H9 (cell line): ENCODE results near the gene IPO11. TPM values are rescaled to one million over a fixed set of nuclear protein-coding genes. Genes with fewer than 3 reads are reported as not detected.

Experiments
- DNase-seq: peaks from one replicate; pipeline ENCODE4 v3.0.0-alpha.2; 2017
- H2AFZ ChIP-seq: one replicate; pipeline ENCODE4 v1.6.1; 2013; ENCODE audit warnings: mild to moderate bottlenecking, low read length, control low read depth, moderate library complexity
- H2AK5ac ChIP-seq: 2 replicates; pipeline ENCODE4 v1.6.1; 2013; ENCODE audit warnings: low read length, control low read depth, mixed read lengths; ENCODE audit not compliant: insufficient read length
- H2BK120ac ChIP-seq: one replicate; pipeline ENCODE4 v1.6.1; 2013; ENCODE audit warnings: low read depth, mild to moderate bottlenecking, low read length, control low read depth, inconsistent platforms; ENCODE audit not compliant: poor library complexity, severe bottlenecking
- H2BK12ac ChIP-seq: 2 replicates; pipeline ENCODE4 v1.6.1; 2013; ENCODE audit warnings: low read length, control low read depth, mixed read lengths, low read depth; ENCODE audit not compliant: insufficient read length
- H2BK15ac ChIP-seq: 2 replicates; pipeline ENCODE4 v1.6.1; 2013; ENCODE audit warnings: low read depth, low read length, control low read depth
- H2BK20ac ChIP-seq: one replicate; pipeline ENCODE4 v1.6.1; 2013; ENCODE audit warnings: low read depth, mild to moderate bottlenecking, low read length, control low read depth, inconsistent platforms; ENCODE audit not compliant: poor library complexity, severe bottlenecking
- H2BK5ac ChIP-seq: 2 replicates; pipeline ENCODE4 v1.6.1; 2013; ENCODE audit warnings: low read length, control low read depth, mixed read lengths; ENCODE audit not compliant: insufficient read length
- H3K14ac ChIP-seq: 2 replicates; pipeline ENCODE4 v1.6.1; 2013; ENCODE audit warnings: low read length, control low read depth; ENCODE audit not compliant: insufficient read depth
- H3K18ac ChIP-seq: 2 replicates; pipeline ENCODE4 v1.6.1; 2013; ENCODE audit warnings: low read depth, mild to moderate bottlenecking, mixed read lengths, low read length, control low read depth; ENCODE audit not compliant: insufficient read length
- H3K23ac ChIP-seq: 2 replicates; pipeline ENCODE4 v1.6.1; 2013; ENCODE audit warnings: low read length, control low read depth, mixed read lengths, low read depth; ENCODE audit not compliant: insufficient read length
- H3K23me2 ChIP-seq: 2 replicates; pipeline ENCODE4 v1.6.1; 2013; ENCODE audit warnings: low read depth, mild to moderate bottlenecking, mixed read lengths, low read length, control low read depth; ENCODE audit not compliant: insufficient read length, poor library complexity, severe bottlenecking
- H3K27ac ChIP-seq: 2 replicates; pipeline ENCODE4 v1.5.1; 2013; ENCODE audit warnings: low read length, control low read depth, mixed read lengths, low read depth; ENCODE audit not compliant: insufficient read length
- H3K27me3 ChIP-seq: 2 replicates; pipeline ENCODE4 v1.6.1; 2013; ENCODE audit warnings: low read length, control low read depth, inconsistent platforms; ENCODE audit not compliant: insufficient read depth
- H3K4ac ChIP-seq: 2 replicates; pipeline ENCODE4 v1.6.1; 2013; ENCODE audit warnings: low read depth, mild to moderate bottlenecking, control low read depth, inconsistent platforms, low read length, moderate library complexity
- H3K4me1 ChIP-seq: 2 replicates; pipeline ENCODE4 v1.6.1; 2013; ENCODE audit warnings: low read length, control low read depth, inconsistent platforms; ENCODE audit not compliant: insufficient read depth
- H3K4me2 ChIP-seq: 2 replicates; pipeline ENCODE4 v1.6.1; 2013; ENCODE audit warnings: low read length, control low read depth, mixed read lengths; ENCODE audit not compliant: insufficient read length, insufficient read depth
- H3K56ac ChIP-seq: 2 replicates; pipeline ENCODE4 v1.6.1; 2013; ENCODE audit warnings: low read depth, mild to moderate bottlenecking, mixed read lengths, low read length, control low read depth; ENCODE audit not compliant: insufficient read length
- H3K79me1 ChIP-seq: 2 replicates; pipeline ENCODE4 v1.6.1; 2013; ENCODE audit warnings: low read depth, mild to moderate bottlenecking, moderate library complexity, low read length, control low read depth, inconsistent platforms; ENCODE audit not compliant: insufficient read depth, poor library complexity, severe bottlenecking
- H3K79me2 ChIP-seq: 2 replicates; pipeline ENCODE4 v1.6.1; 2013; ENCODE audit warnings: low read length, control low read depth, inconsistent platforms; ENCODE audit not compliant: insufficient read depth
- H3K9ac ChIP-seq: 2 replicates; pipeline ENCODE4 v1.6.1; 2013; ENCODE audit warnings: low read length, control low read depth, mixed read lengths; ENCODE audit not compliant: insufficient read length; ENCODE audit errors: extremely low read depth
- H3K9me3 ChIP-seq: one replicate; pipeline ENCODE4 v1.6.1; 2013; ENCODE audit warnings: low read depth, low read length, inconsistent platforms; ENCODE audit not compliant: control insufficient read depth
- H3T11ph ChIP-seq: one replicate; pipeline ENCODE4 v1.6.1; 2013; ENCODE audit warnings: mild to moderate bottlenecking, low read length, control low read depth, inconsistent platforms
- H4K20me1 ChIP-seq: one replicate; pipeline ENCODE4 v1.6.1; 2013; ENCODE audit not compliant: control insufficient read depth, insufficient read length, insufficient read depth
- H4K5ac ChIP-seq: 2 replicates; pipeline ENCODE4 v1.6.1; 2013; ENCODE audit warnings: low read depth, mild to moderate bottlenecking, mixed read lengths, low read length, control low read depth; ENCODE audit not compliant: insufficient read length
- H4K8ac ChIP-seq: replicated peaks from 2 replicates; pipeline ENCODE4 v1.6.1; 2013; ENCODE audit warnings: low read length, control low read depth, mixed read lengths, low read depth; ENCODE audit not compliant: insufficient read length
- H4K91ac ChIP-seq: 2 replicates; pipeline ENCODE4 v1.6.1; 2013; ENCODE audit warnings: low read depth, mild to moderate bottlenecking, moderate library complexity, mixed read lengths, low read length, control low read depth; ENCODE audit not compliant: insufficient read length
- H3K27ac Mint-ChIP-seq, 3 experiments: 2 replicates in 2 of 3; 3 replicates in 1 of 3; pipeline ENCODE4 v1.8.0; 2020 to 2021; ENCODE audit warnings: mixed read lengths in 3 of 3, mild to moderate bottlenecking in 1 of 3, moderate library complexity in 1 of 3
- H3K27me3 Mint-ChIP-seq: 2 replicates; pipeline ENCODE4 v1.8.0; 2021; ENCODE audit warnings: low read depth, mild to moderate bottlenecking, moderate library complexity, mixed read lengths
- H3K36me3 Mint-ChIP-seq, 3 experiments: 2 replicates in 2 of 3; 3 replicates in 1 of 3; pipeline ENCODE4 v1.8.0; 2020 to 2021; ENCODE audit warnings: low read depth in 3 of 3, mixed read lengths in 3 of 3; ENCODE audit not compliant: insufficient read depth in 1 of 3
- H3K4me1 Mint-ChIP-seq, 2 experiments: 2 replicates each; pipeline ENCODE4 v1.8.0; 2020; ENCODE audit warnings: mixed read lengths in 2 of 2
- H3K4me3 Mint-ChIP-seq, 2 experiments: 2 replicates in 1 of 2; 3 replicates in 1 of 2; pipeline ENCODE4 v1.8.0; 2020 to 2021; ENCODE audit warnings: mild to moderate bottlenecking in 2 of 2, mixed read lengths in 2 of 2, moderate library complexity in 1 of 2
- H3K9me3 Mint-ChIP-seq, 2 experiments: 2 replicates in 1 of 2; 3 replicates in 1 of 2; pipeline ENCODE4 v1.8.0; 2020; ENCODE audit warnings: mild to moderate bottlenecking in 2 of 2, mixed read lengths in 2 of 2, moderate library complexity in 1 of 2
- WGBS: extraction: QIAGEN DNeasy Blood & Tissue Kit; methylation state at CpG from one replicate; pipeline ENCODE4 v1.1.7; 2013; ENCODE audit warnings: missing lambda C conversion rate, low lambda C conversion rate, mixed read lengths; ENCODE audit not compliant: insufficient read length; ENCODE audit errors: extremely low coverage; 5-methylcytosine and 5-hydroxymethylcytosine counted together
- total RNA-seq: library from RNA; stranded (reverse); gene quantifications from 2 replicates; pipeline ENCODE4 v1.2.1, GENCODE V29; 2021
- TF ChIP-seq, protein P1 (sequence below): fragments of 200-600 bp; sonication (generic); conservative IDR thresholded peaks from 3 replicates; pipeline ENCODE4 v1.8.0; 2021; ENCODE audit warnings: antibody characterized with exemption, mild to moderate bottlenecking

Gene IPO11
- total RNA-seq, 1 experiment from 2014 or later, result 63.0 TPM

DNA sequence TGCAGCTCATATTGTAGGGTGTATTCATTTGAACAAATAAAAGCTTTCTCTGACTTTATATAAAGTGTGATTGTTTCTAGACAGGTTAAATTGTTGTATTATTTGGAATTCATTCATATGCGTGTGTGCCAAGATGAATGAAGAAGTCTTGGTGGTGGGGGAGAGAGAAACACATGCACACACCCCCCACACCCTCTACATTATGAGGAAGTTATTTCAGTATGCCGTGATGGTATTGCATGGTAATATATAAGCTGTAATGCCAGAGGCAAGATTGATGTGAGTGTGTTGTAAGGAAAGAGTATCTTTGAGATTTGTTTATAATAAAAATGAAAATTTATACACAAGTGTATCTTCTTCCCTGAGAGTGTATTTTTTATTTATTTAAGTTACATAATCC, 71.0 kb downstream of the IPO11 start:
- Histone ChIP-seq H2AFZ (no peak overlapping the region), H2BK120ac (no peak overlapping the region), H2BK20ac (no peak overlapping the region), H4K91ac (no peak overlapping the region), H3K4me1 (no peaks in the 10 kb centered on the region), H3K23me2 (no peaks in the 10 kb centered on the region), H3K14ac (no peak overlapping the region), H3T11ph (no peak overlapping the region), H3K4me2 (no peak overlapping the region), H3K79me1 (no peaks in the 10 kb centered on the region), H3K23ac (no peak overlapping the region), H3K4ac (no peak overlapping the region), H3K79me2 (no peaks in the 10 kb centered on the region), H2BK5ac (no peak overlapping the region), H2BK15ac (no peak overlapping the region), H2BK12ac (no peak overlapping the region), H3K27ac (no peak overlapping the region), H3K56ac (no peak overlapping the region), H4K5ac (no peak overlapping the region), H3K9me3 (no peaks in the 10 kb centered on the region), H2AK5ac (no peak overlapping the region), H3K9ac (no peak overlapping the region), H3K18ac (no peak overlapping the region), H4K8ac (no peak overlapping the region), H4K20me1 (no peaks in the 10 kb centered on the region), H3K27me3 (no peaks in the 10 kb centered on the region)
- peaks cover 33 to 47% (median 44%) of the 10 kb centered on the region in 3 experiments for H3K36me3 Mint-ChIP-seq
- TF ChIP-seq, protein P1, sequence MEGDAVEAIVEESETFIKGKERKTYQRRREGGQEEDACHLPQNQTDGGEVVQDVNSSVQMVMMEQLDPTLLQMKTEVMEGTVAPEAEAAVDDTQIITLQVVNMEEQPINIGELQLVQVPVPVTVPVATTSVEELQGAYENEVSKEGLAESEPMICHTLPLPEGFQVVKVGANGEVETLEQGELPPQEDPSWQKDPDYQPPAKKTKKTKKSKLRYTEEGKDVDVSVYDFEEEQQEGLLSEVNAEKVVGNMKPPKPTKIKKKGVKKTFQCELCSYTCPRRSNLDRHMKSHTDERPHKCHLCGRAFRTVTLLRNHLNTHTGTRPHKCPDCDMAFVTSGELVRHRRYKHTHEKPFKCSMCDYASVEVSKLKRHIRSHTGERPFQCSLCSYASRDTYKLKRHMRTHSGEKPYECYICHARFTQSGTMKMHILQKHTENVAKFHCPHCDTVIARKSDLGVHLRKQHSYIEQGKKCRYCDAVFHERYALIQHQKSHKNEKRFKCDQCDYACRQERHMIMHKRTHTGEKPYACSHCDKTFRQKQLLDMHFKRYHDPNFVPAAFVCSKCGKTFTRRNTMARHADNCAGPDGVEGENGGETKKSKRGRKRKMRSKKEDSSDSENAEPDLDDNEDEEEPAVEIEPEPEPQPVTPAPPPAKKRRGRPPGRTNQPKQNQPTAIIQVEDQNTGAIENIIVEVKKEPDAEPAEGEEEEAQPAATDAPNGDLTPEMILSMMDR, result no peak
- no peak for DNase-seq
- no peaks in the 10 kb centered on the region; a peak in 1 of 4 replicates for H3K4me1 Mint-ChIP-seq
- peaks cover 0 to 11% of the 10 kb centered on the region in 2 experiments; a peak in 4 of 5 replicates for H3K9me3 Mint-ChIP-seq
- WGBS, result no CpG with 5 or more reads among the region's 2 CpGs
- peak overlapping the region in 1 of 3 experiments; percentile 30; a peak in 1 of 7 replicates for H3K27ac Mint-ChIP-seq
- no peak overlapping the region for H3K4me3 Mint-ChIP-seq
- no peaks in the 10 kb centered on the region for H3K27me3 Mint-ChIP-seq
